Gastroesophageal sphincter (tissue), 4 donors: ENCODE measurements around the gene C19orf53. TPM values are rescaled to one million over a fixed set of nuclear protein-coding genes. Genes with fewer than 3 reads are reported as not detected.

Experiments used
- ATAC-seq: fragments of 150-250 bp; one replicate; pipeline ENCODE4 v1.9.1; 2016; ENCODE audit warnings: mild to moderate bottlenecking, moderate library complexity
- H3K27ac ChIP-seq, 4 donors: fragments of 200-600 bp; sonication (generic) in 3 of 4; 1 replicate in 3 of 4; 2 replicates in 1 of 4; pipeline ENCODE4 v1.5.1; 2016 to 2019
- H3K27me3 ChIP-seq: fragments of 200-600 bp; sonication (generic); one replicate; pipeline ENCODE4 v1.5.1; 2019
- H3K36me3 ChIP-seq, 2 donors: fragments of 200-600 bp; sonication (generic); one replicate each; pipeline ENCODE4 v1.5.1; 2019; ENCODE audit warnings: control low read depth in 1 of 2
- H3K4me1 ChIP-seq, 3 donors: fragments of 200-600 bp; sonication (generic); 1 replicate in 2 of 3; 2 replicates in 1 of 3; pipeline ENCODE4 v1.5.1; 2016 to 2019; ENCODE audit warnings: control low read depth in 2 of 3
- H3K4me3 ChIP-seq, 2 donors: fragments of 200-600 bp; sonication (generic); one replicate each; pipeline ENCODE4 v1.5.1; 2019; ENCODE audit warnings: mild to moderate bottlenecking in 1 of 2, moderate library complexity in 1 of 2
- H3K9me3 ChIP-seq, 3 donors: fragments of 200-600 bp; sonication (generic); one replicate each; pipeline ENCODE4 v1.5.1; 2017 to 2019; ENCODE audit warnings: control low read depth in 2 of 3
- CTCF ChIP-seq, 4 experiments: fragments of 200-600 bp in 2 of 4; fragments of 450-650 bp in 2 of 4; sonication (generic) in 1 of 4; IDR thresholded peaks; one replicate each; pipeline ENCODE4 v1.5.1; 2017 to 2019; ENCODE audit warnings: antibody characterized with exemption in 4 of 4, mild to moderate bottlenecking in 2 of 4, moderate library complexity in 2 of 4
- EP300 ChIP-seq: sonication (generic); formaldehyde crosslinking; IDR thresholded peaks from one replicate; pipeline ENCODE4 v1.6.1; 2017; ENCODE audit warnings: antibody characterized with exemption, mild to moderate bottlenecking
- POLR2A ChIP-seq, 2 donors: fragments of 450-650 bp; IDR thresholded peaks; one replicate each; pipeline ENCODE4 v1.6.1; 2017; ENCODE audit warnings: antibody characterized with exemption in 2 of 2, mild to moderate bottlenecking in 2 of 2, moderate library complexity in 1 of 2
- POLR2AphosphoS5 ChIP-seq: sonication (generic); formaldehyde crosslinking; IDR thresholded peaks from one replicate; pipeline ENCODE4 v1.6.1; 2017; ENCODE audit warnings: antibody characterized with exemption
- WGBS, 2 donors: methylation state at CpG; one replicate each; pipeline ENCODE4 v1.1.5; 2018; ENCODE audit warnings: low coverage in 1 of 2; 5-methylcytosine and 5-hydroxymethylcytosine counted together
- total RNA-seq, 4 donors: library from RNA; depleted of rRNA; stranded (reverse); fragments of >200 nt; gene quantifications; one replicate each; pipeline ENCODE4 v1.1.0, GENCODE V29; 2016

The C19orf53 gene
- total RNA-seq, 4 donors from 2014 or later, result 123 to 142 (median 128) TPM

DNA sequence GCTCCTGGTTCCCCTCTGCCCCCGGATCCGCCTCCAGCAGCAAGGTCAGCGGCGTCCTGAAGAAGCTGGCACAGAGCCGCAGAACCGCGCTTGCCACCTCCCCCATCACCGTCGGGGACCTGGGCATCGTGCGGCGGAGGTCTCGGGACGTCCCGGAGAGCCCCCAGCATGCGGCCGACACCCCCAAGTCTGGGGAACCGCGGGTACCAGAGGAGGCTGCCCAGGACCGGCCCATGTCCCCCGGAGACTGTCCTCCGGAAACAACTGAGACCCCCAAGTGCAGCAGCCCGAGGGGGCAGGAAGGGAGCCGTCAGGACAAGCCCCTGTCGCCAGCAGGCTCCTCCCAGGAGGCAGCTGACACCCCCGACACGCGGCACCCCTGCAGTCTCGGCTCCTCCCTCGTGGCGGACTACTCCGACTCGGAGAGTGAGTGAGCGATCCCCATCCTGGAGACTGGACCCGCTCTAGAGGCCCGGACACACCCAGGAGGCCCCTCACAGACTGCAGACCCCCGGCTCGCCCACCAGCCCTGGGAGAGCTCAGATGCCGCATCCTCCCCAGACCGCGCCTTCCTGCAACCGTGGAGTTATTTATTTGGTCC, 11.5 kb upstream of the C19orf53 start:
- 96% methylated on average over 7 of the region's 42 CpGs; no CpG with 5 or more reads in 1 of the 2 donors for WGBS, 2 donors
- peaks cover 0 to 64% of the 10 kb centered on the region in 2 donors for H3K36me3 ChIP-seq
- H3K27me3 ChIP-seq, result no peaks in the 10 kb centered on the region
- H3K9me3 ChIP-seq, result no peaks in the 10 kb centered on the region
- no peak overlapping the region for H3K27ac ChIP-seq
- H3K4me3 ChIP-seq, result no peak overlapping the region
- H3K4me1 ChIP-seq, result peaks cover 0 to 27% (median 0%) of the 10 kb centered on the region in 3 donors
- TF ChIP-seq POLR2AphosphoS5 (no peak), CTCF (IDR thresholded peaks at IDR 0.05) (no peak), POLR2A (IDR thresholded peaks at IDR 0.05) (no peak), EP300 (no peak)
- no peak for ATAC-seq

GRCh38 chr19:13763265-13763664, 11.0 kb upstream of the C19orf53 start:
- Histone ChIP-seq H3K4me1 (peaks cover 0 to 27% (median 0%) of the 10 kb centered on the region in 3 donors), H3K36me3 (peaks cover 0 to 63% of the 10 kb centered on the region in 2 donors), H3K4me3 (no peak overlapping the region), H3K27me3 (no peaks in the 10 kb centered on the region), H3K9me3 (no peaks in the 10 kb centered on the region), H3K27ac (peak overlapping the region in 1 of 4 donors; percentile 84)
- no peak for ATAC-seq
- no CpG with 5 or more reads among the region's 3 CpGs for WGBS, 2 donors
- TF ChIP-seq POLR2AphosphoS5 (no peak), POLR2A (IDR thresholded peaks at IDR 0.05) (no peak), CTCF (IDR thresholded peaks at IDR 0.05) (no peak), EP300 (no peak)

DNA sequence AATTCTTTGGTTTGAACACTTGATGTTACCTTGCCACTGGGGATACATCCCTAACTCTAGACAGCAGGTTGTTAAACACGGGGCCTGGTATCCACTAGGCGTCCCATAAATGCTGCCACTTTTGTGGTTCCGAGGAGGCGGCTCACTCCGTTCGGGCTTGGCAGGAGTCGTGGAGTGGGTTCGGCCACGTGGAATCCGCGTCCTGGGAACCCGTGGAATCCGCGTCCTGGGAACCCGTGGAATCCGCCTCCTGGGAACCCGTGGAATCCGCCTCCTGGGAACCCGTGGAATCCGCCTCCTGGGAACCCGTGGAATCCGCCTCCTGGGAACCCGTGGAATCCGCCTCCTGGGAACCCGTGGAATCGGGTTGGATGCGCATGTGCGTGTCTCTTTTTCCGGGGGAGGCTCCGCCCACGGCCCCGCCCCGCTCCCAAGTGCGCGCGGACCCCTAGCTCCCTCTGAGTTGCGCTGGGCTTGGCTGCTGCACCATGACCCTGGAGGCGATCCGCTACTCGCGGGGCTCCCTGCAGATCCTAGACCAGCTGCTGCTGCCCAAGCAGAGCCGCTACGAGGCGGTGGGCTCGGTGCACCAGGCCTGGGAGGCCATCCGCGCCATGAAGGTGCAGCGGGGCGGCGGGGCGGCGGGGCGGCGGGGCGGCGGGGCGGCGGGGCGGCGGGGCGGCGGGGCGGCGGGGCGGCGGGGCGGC, 10.0 kb upstream of the C19orf53 start, which contains the start of gene MRI1:
MRI1 (plus strand) TSS at position 422 of the 707 bp plus-strand sequence; CDS start at position 489, 67 bp downstream.
- 29% methylated on average over 6 of the region's 67 CpGs; no CpG with 5 or more reads in 1 of the 2 donors for WGBS, 2 donors
- H3K36me3 ChIP-seq, result peaks cover 0 to 63% of the 10 kb centered on the region in 2 donors

GRCh38 chr19:13764821-13765394, 9.3 kb upstream of the C19orf53 start:
- H3K27ac ChIP-seq, result peak overlapping the region; percentile 7 to 87 (median 84)
- H3K36me3 ChIP-seq, result peaks cover 0 to 63% of the 10 kb centered on the region in 2 donors
- peaks cover 0 to 27% (median 0%) of the 10 kb centered on the region in 3 donors for H3K4me1 ChIP-seq
- H3K27me3 ChIP-seq, result no peaks in the 10 kb centered on the region
- 16% methylated on average over 3 of the region's 48 CpGs; no CpG with 5 or more reads in 1 of the 2 donors for WGBS, 2 donors
- peak; percentile 35 for ATAC-seq
- TF ChIP-seq EP300 (no peak), POLR2AphosphoS5 (no peak), CTCF (IDR thresholded peaks at IDR 0.05) (no peak), POLR2A (IDR thresholded peaks at IDR 0.05) (no peak)
- H3K9me3 ChIP-seq, result no peaks in the 10 kb centered on the region
- H3K4me3 ChIP-seq, result peak overlapping the region; percentile 62 to 75

More for the DNA sequence above, 10.0 kb upstream of the C19orf53 start, which contains the start of gene MRI1:
- Histone ChIP-seq H3K4me3 (peak within 1 kb of the TSS; percentile 62 to 75), H3K27ac (peak within 1 kb of the TSS; percentile 23 to 87 (median 84)), H3K4me1 (peaks cover 0 to 27% (median 0%) of the 10 kb centered on the region in 3 donors), H3K9me3 (no peaks in the 10 kb centered on the region), H3K27me3 (no peaks in the 10 kb centered on the region)
- TF ChIP-seq EP300, result no peak
- no peak for TF ChIP-seq CTCF (IDR thresholded peaks at IDR 0.05)
- peak; percentile 72 for TF ChIP-seq POLR2AphosphoS5
- TF ChIP-seq POLR2A (IDR thresholded peaks at IDR 0.05), result peak; percentile 41
- ATAC-seq, result peak; percentile 90
